Erythroblast (primary cell): ENCODE data around the gene MRM1.

Experiments
- GATA1 ChIP-seq: IDR thresholded peaks from 2 replicates; pipeline ENCODE4 v1.6.1; 2011; ENCODE audit warnings: low read depth, mild to moderate bottlenecking, control low read depth, low read length, moderate library complexity
- POLR2A ChIP-seq: IDR thresholded peaks from 2 replicates; pipeline ENCODE4 v1.6.1; 2011; ENCODE audit warnings: mild to moderate bottlenecking, low read length

- TF ChIP-seq POLR2A = no peak
- TF ChIP-seq GATA1 = no peak
Measured at GRCh38 chr17:36657763-36658490, 56.5 kb downstream of the MRM1 start.
